GM21717 (cell line): Measurements from ENCODE around the gene TNNI2.

Experiments
- ATAC-seq: cut with Tn5 transposase; IDR thresholded peaks from one replicate; pipeline ENCODE4 v1.9.1; 2021; ENCODE audit warnings: mild to moderate bottlenecking, moderate library complexity; ENCODE audit not compliant: unreplicated experiment

Gene TNNI2

DNA sequence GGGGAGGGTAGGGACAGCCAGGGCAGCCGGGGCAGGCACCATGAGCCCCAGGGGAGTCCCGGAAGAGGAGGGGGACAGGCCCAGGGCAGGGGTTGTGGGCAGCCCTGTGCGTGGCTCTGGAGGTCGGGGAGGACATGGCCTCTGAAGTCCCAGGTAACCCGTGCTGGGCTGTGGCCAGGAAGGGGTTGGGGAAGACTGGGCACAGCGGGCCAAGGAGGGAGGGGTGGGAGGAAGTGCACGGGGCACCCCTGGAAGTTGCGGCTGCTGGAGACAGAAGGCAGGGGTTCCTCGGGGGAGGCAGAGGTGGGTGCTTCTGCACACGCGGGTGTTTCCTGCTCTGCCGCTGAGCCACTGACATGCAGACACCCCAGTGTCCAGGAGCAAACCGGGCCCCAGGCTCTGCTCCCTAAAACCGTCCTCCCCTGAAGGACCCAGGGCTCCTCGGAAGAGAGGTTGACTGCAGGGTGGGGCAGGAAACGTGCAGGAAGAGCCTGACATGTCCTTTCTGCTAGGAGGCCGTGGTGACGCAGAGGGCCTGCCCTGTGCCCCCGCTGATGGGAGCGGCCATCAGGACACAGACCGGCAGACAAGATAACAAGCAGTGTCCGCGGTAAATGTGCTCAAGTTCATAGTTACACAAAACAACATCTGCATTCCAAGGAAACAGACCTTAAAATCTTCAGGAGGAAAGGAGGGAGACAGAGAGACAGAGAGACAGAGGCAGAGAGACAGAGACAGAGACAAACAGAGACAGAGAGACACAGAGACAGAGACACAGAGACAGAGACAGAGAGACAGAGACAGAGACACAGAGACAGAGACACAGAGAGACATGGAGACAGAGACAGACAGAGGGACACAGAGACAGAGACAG lies 5.7 kb downstream of the TNNI2 start:
- no peak for ATAC-seq

- no peak for ATAC-seq
Measured at GRCh38 chr11:1845095-1845429, 6.3 kb downstream of the TNNI2 start.

DNA sequence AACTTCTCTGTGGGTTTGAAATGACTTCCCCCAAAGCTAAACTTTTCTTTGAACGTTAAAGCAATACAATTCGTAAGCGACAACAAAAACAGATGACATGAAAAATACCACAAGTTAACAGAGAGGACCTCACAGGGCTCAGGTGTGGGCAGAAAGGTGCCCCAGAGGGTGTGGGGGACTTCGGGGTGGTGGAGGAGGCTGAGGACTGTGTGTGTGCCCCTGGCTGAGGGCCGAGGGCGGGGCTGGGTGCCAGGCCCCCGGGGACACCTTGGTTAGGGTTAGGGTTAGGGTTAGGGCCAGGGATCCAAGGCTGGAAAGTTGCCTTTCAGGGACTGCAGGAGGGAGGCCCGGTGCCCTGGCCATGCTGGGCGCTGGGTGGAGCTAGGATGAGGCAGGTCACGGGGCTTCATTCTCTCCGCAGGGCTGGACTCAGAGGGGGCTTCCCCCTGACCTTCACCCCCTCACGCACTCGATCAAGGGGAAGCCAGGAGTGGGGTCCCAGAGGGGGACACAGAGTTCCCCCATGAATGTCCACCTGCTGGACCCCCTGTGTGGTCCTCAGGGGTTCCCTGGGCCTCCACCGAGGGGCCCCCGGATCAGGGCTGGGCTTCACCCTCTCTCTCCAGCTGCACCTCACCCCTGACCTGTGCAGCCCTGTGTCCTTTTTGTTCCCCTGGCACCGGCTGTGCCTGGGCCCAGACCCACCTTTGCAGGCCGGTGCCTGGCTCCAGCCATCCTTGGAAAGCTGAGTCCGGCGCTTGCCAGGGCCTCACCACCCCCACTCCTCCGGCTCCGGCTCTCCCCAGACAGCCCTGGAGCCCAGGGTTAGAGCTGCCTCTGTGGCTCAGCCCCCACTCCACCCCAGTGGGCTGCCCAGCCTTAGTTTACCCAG lies 7.0 kb downstream of the TNNI2 start:
- ATAC-seq, result no peak

DNA sequence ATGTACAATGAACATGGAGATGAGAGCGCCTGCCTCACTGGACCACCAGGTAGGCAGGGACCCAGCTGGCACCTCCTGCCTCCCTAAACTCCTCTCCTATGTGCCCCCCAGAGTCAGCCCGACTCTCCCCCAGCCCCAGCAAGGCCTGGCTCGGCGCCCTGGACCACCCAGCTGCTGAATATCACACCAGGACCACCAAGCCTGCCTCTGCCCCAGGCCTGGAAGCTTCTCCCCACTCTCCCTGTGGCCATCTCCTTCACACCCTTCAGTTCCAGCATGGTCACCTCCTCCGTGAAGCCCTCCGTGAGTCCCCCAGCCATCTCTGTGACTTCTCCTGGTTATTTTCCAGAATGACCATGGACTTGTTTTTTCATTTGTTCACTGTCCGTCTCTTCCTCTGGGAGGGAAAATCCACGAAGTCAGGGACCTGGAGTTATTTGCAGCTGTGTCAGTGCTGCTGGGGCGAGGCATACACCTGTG lies 7.7 kb downstream of the TNNI2 start:
- no peak for ATAC-seq

DNA sequence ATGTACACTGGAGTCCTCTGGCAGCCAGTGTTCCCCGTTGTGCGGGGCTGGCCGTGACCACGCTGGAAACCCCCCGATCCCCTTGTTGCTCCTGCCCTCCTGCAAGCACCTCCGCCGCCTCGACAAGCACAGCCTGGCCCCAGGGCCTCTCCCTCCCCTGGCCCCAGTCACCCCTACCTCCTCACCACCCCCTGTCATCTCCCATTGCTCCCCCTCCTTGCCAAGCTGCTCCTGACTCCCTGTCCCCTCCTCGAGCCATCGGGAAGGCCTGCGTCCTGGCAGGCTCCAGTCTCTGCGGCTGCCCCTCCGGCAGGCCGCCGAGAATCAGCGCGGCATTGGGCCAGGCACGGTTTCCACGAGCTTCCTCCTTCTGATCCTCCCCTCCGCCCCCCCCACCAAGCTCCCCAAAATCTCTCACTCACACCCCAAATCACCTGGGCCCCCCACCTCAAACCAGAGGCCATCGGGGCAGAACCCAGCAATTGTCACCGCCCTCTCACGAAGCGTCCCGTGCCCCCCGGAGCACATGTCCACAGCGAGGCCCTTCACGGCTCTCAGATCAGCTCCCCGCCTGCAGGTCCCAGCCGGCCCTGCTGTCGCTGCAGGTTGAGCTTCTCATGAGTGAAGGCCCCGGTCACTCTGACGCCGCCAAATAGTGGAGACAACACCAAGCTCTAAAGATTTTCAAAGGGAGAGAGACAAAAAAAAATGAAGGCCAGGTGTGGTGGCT lies 8.4 kb downstream of the TNNI2 start:
- no peak for ATAC-seq

DNA sequence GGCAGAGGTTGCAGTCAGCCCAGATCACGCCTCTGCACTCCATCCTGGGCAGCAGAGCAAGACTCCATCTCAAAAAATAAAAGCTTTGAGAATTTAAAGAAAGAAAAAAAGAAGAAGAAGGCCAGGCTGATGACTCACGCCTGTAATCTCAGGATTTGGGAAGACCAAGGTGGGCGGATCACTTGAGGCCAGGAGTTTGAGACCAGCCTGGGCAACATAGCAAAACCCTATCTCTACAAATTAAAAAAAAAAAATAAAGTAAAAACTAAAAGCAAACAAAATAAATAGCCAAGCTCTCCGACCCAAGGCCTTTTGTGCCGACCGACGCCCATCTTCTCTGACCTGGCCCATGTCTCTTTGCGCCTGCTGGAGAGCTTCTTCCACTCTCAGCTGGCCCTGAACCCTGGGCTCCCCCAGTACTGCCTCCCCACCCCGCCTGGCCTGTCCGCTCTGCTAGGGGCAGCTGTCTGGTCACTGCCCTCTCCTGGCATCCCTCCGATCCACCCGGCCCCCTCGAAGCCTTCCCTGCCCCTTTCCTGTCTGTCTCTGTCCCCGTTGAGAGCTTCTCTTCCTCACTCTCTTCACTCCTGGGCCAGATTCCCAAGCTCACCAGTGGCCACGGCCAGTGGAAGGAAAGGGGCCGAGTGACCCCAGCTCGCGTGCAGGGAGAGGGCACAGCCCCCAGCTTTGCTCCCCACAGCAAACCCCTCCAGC lies 9.3 kb downstream of the TNNI2 start:
- no peak for ATAC-seq

DNA sequence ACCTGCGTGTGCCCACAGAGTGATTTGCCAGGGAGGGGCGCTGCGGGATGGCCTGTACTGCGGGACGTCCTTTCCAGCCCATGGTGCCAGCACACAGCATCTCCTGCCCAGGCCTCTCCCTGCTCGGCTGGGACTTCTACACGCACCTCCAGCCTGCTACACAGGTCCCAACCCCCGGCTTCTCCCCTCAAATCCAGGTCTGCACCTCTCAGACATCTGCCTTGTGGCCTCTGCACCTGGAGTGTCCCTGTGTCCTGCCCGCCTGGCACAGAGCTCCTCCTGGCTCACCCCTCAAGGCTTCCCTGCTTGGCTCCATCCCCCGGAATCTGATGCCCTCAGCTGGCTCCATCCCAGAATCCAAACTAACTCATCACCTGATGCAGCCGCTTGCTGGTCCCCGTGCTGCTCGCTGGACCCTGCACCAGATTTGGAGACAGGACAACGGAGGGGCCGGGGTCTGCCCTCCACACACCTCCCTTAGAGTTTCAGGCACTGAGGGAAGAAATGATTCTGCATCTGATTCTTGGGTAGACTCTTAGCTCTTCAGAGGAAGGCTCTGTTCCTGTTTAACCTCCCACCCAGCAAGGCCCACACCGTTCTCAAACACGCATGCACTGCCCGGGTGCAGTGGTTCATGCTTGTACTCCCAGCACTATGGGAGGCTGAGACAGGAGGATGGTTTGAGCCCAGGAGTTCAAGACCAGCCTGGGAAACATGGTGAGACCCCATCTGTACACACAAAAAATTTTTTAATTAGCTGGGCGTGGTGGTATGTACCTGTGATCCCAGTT lies 10.1 kb downstream of the TNNI2 start:
- ATAC-seq, result no peak

- ATAC-seq, result no peak
Measured at GRCh38 chr11:1851468-1852180, 12.8 kb downstream of the TNNI2 start.

GRCh38 chr11:1852271-1852876 lies 13.6 kb downstream of the TNNI2 start:
- peak; percentile 0 for ATAC-seq

- ATAC-seq, result peak; percentile 38
Measured at GRCh38 chr11:1852877-1853276, 14.1 kb downstream of the TNNI2 start, which contains the start of gene LSP1. TSS of gene LSP1 (plus strand) at chr11:1853084. CDS start at chr11:1853145, 61 bp downstream.

DNA sequence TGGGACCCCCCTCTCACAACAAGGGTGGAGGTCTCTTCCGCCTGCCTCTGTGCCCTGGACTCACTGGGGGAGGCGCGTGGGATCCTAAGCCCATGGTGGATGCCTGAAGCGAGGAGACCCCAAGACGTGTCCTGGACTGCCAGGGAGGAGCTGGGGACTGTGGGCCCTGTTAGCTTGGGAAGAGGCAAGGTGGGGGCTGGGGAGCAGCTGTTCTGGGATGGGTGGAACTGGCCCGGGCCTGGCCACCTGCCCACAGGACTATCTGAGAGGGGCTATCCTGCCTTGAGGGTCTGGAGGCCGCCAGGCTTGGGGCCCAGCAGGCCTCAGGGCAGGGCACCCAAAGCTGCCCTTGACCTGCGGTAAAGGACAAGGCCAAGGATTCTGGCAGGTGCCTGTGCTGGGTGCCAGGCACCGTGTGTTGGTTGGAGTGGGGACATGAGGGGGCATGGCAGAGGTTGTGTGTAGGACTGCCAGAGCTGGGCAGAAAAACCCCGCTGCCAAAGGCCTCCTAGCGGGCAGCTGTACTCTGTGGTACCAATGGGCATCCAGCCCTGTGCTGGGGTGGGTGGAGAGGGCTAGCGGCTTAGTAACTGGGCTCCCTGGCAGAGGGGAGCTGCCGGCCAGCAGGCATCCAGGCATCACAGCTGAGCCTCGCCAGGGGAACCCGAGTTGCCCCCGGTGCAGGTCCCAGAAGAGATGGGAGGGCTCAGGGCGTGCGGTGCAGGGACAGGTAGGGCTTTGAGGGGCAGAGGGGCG lies 14.8 kb downstream of the TNNI2 start:
- ATAC-seq, result no peak

DNA sequence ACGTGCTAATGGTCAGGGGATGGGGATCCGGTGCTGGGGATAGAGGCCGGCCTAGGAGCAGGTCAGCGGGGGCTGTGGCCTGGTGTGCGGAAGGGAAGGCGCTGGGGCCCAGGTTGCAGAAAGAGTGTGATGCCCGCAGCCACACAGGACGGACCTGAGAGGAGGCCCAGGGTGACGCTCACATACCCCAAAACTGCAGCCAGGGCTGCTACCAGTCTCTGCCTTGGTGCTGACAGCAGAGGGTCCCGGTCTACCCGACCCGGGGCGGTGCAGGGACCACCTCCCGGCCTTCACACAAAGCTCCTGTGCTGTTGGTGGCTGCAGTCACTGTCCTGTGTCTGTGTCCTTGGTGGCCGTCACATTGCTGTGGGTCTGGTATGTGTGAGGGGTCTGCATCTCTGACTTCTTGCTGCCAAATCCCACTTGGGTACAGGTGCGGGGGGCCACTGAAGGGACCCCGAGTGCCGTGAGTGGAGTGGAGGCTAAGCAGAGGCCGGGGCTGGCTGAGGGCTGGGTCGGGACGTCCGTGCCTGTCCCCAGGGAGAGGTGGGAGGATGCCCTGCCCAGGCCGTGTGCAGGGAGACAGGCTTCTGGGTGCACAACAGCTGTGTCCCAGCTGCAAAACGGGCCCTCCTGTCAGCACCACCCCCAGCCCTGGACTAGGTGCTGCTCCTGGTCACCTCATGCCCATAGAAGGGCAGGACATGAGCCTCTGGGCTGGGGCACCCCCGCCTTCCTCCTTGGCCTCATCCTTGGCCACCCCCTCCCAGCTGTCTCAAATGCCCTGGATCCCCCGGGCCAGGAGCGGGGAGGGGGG lies 15.6 kb downstream of the TNNI2 start:
- ATAC-seq, result peak; percentile 20

- peak; percentile 29 for ATAC-seq
Measured at GRCh38 chr11:1854949-1855885, 16.4 kb downstream of the TNNI2 start.

- no peak for ATAC-seq
Measured at GRCh38 chr11:1855886-1856265, 17.1 kb downstream of the TNNI2 start.

GRCh38 chr11:1856306-1857005 lies 17.7 kb downstream of the TNNI2 start:
- no peak for ATAC-seq
